Amniotic stem cell (primary cell): ENCODE data around the gene MALT1.

Experiments
- DNase-seq: peaks from one replicate; lab custom pipeline; 2025; lab: John Stamatoyannopoulos, UW

MALT1 gene

DNA sequence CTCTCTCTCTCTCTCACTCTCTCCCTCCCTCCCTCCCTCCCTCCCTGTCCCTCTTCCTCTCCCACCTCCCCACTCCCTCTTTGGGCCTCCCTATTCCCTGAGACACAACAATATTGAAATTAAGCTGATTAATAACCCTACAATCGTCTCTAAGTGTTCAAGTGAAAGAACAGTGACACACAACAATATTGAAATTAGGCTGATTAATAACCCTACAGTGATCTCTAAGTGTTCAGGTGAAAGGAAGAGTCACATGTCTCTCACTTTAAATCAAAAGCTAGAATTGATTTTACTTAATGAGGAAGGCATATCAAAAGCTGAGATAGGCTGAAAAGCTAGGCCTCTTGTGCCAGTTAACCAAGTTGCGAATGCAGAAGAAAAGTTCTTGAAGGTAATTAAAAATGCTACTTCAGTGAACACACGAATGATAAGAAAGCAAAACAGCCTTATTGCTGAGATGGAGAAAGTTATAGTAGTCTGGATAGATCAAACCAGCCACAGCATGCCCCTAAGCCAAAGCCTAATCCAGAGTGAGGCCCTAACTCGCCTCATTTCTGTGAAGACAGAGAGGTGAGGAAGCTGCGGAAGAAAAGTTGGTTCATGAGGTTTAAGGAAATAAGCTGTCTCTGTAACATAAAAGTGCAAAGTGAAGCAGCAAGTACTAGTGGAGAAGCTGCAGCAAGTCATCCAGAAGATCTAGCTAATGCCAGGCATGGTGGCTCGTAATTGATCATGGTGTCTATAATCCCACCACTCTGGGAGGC, 21.3 kb downstream of the MALT1 start:
- no peak for DNase-seq

DNA sequence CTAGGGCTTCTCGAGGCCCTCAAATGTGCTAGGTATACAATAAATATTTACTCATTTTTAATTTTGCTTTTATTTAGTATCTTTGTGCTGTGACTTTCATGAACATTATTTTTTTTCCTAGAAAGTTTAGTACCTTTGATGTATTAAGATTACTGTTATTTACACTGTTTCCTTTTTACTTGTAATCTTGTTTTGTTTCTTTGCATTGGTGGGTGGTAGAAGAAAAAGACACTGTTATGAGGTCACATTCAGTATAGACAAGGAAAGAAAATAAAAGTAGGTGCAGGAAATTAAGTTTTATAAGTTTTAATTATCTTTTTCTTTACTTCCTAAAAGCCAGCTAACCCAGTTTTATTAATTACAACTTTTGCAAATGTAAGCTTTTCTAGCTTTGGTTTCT, 23.0 kb downstream of the MALT1 start:
- DNase-seq, result no peak

GRCh38 chr18:58694720-58695468, 23.6 kb downstream of the MALT1 start:
- no peak for DNase-seq

GRCh38 chr18:58695772-58696171, 24.5 kb downstream of the MALT1 start:
- no peak for DNase-seq

DNA sequence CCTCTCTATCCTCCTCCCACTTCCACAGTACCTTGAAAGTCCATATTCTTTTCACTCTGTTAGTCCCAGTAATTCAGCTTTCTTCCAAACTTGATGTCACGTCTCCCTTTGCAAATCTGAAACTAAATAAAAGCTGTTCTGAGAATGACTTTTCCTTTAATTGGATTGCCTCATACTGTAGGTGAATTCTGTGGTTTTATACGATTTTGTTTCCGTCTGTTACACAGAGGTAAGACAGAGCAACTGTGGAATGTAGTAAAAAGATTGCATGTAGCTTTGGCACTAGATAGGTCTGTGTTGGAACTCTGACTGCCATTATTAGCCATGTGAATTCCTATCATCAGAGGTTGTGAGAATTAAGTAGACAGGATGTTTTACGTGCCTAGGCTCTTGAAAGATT, 25.9 kb downstream of the MALT1 start:
- DNase-seq, result no peak

DNA sequence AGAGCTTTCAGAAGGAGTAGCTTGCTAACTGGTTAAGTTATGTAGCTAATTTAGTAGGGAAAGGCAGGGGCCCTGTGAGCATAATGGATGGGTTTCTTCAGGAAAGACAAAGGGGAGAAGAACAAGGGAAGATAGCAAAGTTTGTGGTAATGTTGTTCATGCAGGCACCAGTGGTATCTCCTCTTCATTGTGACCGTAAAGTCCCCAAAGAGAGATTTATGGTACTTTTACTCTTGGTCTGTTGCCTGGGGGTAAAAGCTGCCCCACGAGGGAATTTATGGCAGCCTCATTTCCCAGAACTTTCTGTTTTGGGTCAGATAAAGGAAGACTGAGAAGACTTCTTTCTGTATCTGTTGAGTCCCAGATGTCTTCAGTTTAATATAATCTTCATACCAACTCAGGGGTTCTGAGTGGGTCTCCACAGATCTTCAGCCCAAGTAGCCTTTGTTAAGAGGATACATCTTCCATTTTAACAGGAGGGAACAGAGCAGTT, 27.5 kb downstream of the MALT1 start:
- no peak for DNase-seq

GRCh38 chr18:58699551-58699950, 28.3 kb downstream of the MALT1 start:
- DNase-seq, result no peak

GRCh38 chr18:58700209-58700608, 28.9 kb downstream of the MALT1 start:
- no peak for DNase-seq

- DNase-seq, result no peak
These were observed 41.7 kb downstream of the MALT1 start for GRCh38 chr18:58712930-58713329.

GRCh38 chr18:58714259-58714658, 43.0 kb downstream of the MALT1 start:
- no peak for DNase-seq

GRCh38 chr18:58714821-58715220, 43.6 kb downstream of the MALT1 start:
- no peak for DNase-seq

DNA sequence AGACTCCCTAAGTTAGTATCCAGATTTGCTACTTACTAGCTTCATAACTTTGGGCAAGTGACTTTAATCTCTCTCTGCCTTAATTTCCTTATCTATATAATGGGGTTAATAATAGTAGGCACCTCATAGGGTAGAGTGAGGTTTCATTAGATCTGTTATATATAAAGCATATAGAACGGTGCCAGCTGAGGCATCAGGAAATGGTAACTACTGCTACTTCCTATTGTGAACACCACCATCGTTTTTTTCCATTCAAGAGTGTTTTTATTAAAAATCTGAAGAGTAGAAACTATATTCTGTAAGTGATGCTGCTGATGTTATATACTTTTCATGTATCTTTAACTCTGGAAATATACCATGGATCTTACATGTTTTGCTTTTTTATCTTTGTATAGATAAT, 44.3 kb downstream of the MALT1 start:
- DNase-seq, result no peak

DNA sequence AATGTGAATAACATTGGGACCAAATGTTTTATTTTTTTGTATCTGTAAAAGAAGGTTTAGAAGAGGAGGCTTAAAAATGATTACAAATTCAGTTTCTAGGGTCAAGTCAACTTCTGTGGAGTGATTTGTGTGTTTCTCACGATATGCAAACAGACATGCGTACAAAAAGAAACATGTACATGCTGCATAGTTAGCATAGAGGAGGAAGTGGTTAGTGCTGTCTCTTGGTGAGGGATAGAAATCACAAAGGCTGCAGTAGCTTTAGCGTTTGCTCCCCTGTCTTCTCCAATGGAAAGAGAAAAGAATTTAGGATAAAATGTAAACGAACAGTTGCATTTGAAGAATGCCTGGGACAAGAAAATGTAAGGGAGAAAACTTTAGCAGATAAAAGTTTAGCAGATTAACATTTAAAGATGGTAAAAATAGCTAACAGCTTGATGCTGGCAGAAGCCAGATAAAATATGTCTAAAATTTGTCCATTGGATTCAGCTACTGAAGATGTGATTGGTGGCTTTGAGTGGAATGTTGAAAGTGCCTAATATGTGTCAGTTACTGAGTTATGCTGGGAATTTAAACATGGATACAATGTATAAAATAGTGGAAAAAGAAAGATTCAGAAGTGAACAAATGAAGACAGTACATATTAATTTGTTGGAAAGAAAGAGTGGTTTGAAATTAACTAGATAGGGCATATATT, 44.9 kb downstream of the MALT1 start:
- DNase-seq, result no peak

DNA sequence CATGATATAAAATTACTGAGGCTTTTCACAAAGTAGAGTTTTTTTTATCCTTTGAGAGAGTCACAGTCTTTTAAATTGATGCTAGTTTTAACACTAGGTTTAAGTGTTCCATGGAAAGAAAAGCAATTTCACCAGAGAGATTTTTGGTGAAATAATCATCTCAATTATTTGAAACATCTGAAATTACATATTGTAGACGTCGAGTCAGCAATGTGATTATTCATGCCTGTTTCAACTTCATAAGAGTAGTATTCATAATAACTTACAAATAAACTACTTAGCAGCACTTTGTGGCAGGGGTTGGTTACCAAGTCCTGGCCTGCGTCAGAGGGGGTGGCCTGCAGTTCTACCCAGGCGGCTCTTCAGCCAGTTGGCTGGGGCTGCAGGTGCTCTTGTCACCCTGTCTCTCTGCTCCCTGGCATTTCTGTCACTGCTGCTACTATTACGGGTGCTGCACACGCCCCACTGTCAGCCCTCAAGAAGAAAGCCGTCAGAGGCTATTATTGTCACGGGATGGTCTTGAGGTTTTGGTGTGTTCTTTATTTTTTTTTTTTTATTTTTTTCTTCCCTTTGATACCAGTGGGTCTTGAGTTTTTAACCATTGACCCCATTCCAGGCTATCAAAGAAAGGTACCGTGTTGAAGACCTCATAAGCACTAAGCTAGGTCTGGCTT, 50.4 kb downstream of the MALT1 start:
- no peak for DNase-seq

GRCh38 chr18:58723810-58724602, 52.7 kb downstream of the MALT1 start:
- no peak for DNase-seq

DNA sequence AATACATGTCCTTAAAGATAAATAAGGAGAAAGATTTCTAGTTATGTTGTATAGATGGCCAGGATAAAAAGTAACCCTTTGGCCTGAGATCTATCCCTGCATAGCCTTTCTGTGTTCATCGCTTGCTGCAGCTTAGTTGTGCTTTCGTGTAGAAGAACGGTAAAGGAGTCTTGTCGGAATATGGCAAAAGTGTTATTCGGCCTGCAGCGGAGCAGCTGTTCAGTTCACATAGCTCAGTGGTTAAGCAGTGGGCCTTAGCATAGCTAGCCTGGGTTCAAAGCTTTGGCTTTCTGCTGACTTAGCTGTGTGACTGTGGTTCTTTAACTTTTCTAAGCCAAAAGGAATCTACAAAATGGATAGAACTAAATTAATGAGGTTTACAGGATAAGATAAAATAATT, 55.4 kb downstream of the MALT1 start:
- DNase-seq, result no peak

DNA sequence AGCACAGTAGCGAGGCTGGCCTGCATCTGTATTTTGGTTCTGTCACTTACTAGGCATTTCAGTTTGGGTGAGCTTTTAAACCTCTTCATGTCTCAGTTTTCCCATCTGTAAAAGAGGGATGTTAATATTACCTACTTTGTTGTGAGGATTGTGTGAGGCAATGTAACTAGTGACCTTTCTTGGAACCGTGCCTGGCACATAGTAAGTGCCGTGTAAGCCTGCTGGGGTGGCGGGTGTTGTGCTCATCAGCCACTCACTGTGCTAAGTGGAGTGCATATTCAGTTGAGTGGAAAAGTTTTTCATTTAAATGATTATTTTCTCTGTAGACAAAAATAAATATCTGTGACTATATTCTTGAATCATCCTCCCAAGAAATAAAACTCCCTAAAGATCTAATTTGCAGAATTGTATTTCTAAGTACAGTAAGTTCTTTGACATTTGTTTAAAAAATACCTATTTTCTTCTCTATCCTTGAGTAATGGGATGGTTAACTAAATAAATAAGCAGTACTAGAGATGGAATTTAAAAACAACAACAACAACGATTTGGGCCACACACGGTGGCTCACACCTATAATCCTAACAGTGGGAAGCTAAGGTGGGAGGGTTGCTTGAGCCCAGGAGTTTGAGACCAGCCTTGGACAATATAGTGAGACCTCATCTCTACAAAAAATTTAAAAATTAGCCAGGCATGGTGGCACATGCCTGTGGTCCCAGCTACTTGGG, 56.7 kb downstream of the MALT1 start:
- no peak for DNase-seq

- DNase-seq, result no peak
These were observed 57.5 kb downstream of the MALT1 start for GRCh38 chr18:58728719-58729118.

GRCh38 chr18:58730618-58731017, 59.4 kb downstream of the MALT1 start:
- no peak for DNase-seq

GRCh38 chr18:58732471-58732870, 61.2 kb downstream of the MALT1 start:
- no peak for DNase-seq

GRCh38 chr18:58733866-58734265, 62.6 kb downstream of the MALT1 start:
- no peak for DNase-seq
